ENCODE results near the gene CACNB4.

The CACNB4 gene

GRCh38 chr2:151976945-151977353 lies 121.9 kb downstream of the CACNB4 start:
- in situ Hi-C loops (cut with MboI; ENCODE audit: low pct_unique_long_range_greater_than_20kb, low sequenced_read_pairs, unreplicated experiment), result no loop called here
- DNase-seq (ENCODE audit: low spot score), result peak; percentile 30
- TF ChIP-seq, protein P1, sequence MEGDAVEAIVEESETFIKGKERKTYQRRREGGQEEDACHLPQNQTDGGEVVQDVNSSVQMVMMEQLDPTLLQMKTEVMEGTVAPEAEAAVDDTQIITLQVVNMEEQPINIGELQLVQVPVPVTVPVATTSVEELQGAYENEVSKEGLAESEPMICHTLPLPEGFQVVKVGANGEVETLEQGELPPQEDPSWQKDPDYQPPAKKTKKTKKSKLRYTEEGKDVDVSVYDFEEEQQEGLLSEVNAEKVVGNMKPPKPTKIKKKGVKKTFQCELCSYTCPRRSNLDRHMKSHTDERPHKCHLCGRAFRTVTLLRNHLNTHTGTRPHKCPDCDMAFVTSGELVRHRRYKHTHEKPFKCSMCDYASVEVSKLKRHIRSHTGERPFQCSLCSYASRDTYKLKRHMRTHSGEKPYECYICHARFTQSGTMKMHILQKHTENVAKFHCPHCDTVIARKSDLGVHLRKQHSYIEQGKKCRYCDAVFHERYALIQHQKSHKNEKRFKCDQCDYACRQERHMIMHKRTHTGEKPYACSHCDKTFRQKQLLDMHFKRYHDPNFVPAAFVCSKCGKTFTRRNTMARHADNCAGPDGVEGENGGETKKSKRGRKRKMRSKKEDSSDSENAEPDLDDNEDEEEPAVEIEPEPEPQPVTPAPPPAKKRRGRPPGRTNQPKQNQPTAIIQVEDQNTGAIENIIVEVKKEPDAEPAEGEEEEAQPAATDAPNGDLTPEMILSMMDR (IDR thresholded peaks at IDR 0.05; ENCODE audit: extremely low read depth, insufficient read depth, missing control alignments), result no peak

- DNase-seq (ENCODE audit: low spot score), result no peak
- TF ChIP-seq, protein P1 (IDR thresholded peaks at IDR 0.05; ENCODE audit: extremely low read depth, insufficient read depth, missing control alignments), result no peak
- in situ Hi-C loops (cut with MboI; ENCODE audit: low pct_unique_long_range_greater_than_20kb, low sequenced_read_pairs, unreplicated experiment), result no loop called here
Measured at GRCh38 chr2:151975460-151976414, 123.1 kb downstream of the CACNB4 start.

DNA sequence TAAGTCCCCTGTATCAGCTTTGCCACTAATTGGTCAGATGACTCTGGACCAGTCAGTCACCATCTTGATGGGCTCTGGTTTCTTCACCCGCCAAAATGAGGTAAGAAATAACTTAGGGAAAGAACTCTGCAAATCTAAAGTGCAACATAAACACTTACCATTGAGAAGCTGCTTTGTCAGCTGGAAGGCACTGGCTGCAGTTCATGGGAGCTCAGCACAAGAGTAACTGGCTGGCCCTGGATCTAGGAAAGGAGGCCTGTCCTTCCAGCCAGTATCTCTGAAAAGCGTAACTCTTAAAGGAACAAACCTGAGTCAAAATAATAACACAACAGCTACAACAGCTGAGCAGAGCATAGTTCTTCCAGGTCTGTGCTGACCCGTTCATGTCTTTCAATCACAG lies 123.9 kb downstream of the CACNB4 start:
- no peak for DNase-seq (ENCODE audit: low spot score)
- in situ Hi-C loops (cut with MboI; ENCODE audit: low pct_unique_long_range_greater_than_20kb, low sequenced_read_pairs, unreplicated experiment), result no loop called here
- TF ChIP-seq, protein P1 (IDR thresholded peaks at IDR 0.05; ENCODE audit: extremely low read depth, insufficient read depth, missing control alignments), result no peak

DNA sequence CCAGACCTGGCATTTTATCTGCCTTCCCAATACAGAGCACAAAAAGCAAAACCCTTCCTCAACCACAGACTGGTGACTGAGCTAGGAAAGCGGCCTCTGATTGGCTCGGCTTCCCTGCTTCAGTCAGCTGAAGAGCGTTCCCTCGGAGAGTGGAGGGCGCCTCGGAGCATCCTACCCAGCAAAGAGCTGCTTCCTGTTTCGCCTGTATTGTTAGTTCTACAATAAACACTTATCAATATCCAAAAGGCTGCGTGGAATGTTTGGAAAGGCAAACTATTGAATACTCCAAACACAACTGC lies 125.0 kb downstream of the CACNB4 start:
- in situ Hi-C loops (cut with MboI; ENCODE audit: low pct_unique_long_range_greater_than_20kb, low sequenced_read_pairs, unreplicated experiment), result no loop called here

GRCh38 chr2:151973013-151973900 lies 125.6 kb downstream of the CACNB4 start:
- DNase-seq (ENCODE audit: low spot score), result no peak
- TF ChIP-seq, protein P1 (IDR thresholded peaks at IDR 0.05; ENCODE audit: extremely low read depth, insufficient read depth, missing control alignments), result no peak

More for the DNA sequence above, 125.0 kb downstream of the CACNB4 start:
- TF ChIP-seq, protein P1 (IDR thresholded peaks at IDR 0.05; ENCODE audit: extremely low read depth, insufficient read depth, missing control alignments), result no peak
- DNase-seq (ENCODE audit: low spot score), result no peak

DNA sequence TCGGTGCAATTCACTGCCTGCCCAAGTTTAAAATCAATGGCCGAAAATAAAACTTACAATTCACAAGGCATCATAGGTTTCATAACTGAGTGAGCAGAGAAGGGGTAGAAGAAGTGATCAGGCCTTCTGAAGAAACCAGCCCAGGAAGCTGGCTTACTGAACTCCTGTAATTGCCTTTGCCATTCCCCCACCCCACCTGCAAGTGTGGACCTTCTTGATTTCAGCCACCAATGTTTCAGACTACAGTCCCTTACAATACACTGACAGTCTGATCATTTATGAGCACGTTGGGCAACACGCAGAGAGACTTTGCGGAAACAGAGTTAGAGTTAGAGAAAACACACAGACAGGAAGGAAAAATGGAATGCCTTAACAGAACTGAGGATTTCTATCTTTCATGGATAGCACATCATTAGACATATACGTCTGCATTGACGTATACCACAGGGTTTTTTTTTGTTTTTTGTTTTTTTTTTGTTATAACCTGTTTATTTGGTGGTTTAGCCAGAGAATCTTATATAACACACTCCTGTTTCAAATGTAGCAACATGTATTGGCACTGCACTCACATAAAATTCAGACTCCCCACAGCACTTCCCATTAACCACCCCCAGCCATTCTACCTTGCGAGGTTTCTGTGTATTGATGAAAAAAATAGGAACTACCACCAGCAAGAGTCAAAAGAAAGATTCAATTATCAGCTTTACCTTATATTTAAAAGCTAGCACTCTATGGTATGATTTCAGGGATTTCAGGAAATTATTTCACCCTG lies 126.4 kb downstream of the CACNB4 start:
- in situ Hi-C loops (cut with MboI; ENCODE audit: low pct_unique_long_range_greater_than_20kb, low sequenced_read_pairs, unreplicated experiment), result no loop called here
- no peak for DNase-seq (ENCODE audit: low spot score)
- TF ChIP-seq, protein P1 (IDR thresholded peaks at IDR 0.05; ENCODE audit: extremely low read depth, insufficient read depth, missing control alignments), result no peak

More at GRCh38 chr2:151973013-151973900, 125.6 kb downstream of the CACNB4 start:
- in situ Hi-C loops (cut with MboI; ENCODE audit: low pct_unique_long_range_greater_than_20kb, low sequenced_read_pairs, unreplicated experiment), result no loop called here

Measured in GM13977 (cell line).